HepG2 (cell line): ENCODE data around the gene PSRC1.

Source experiments
- CTCF ChIP-seq: sonication (generic); formaldehyde crosslinking; IDR thresholded peaks from 2 replicates; pipeline ENCODE4 v1.5.0; 2020; ENCODE audit warnings: mild to moderate bottlenecking, missing genetic modification reagents, moderate library complexity
- POLR2AphosphoS5 ChIP-seq: IDR thresholded peaks from 2 replicates; pipeline ENCODE4 v1.6.1; 2012; ENCODE audit warnings: low read depth, low read length
- SALL2 ChIP-seq: sonication (generic); formaldehyde crosslinking; IDR thresholded peaks from 2 replicates; pipeline ENCODE4 v1.8.1; 2023; ENCODE audit warnings: mild to moderate bottlenecking, missing genetic modification reagents, inconsistent platforms
- TBP ChIP-seq: sonication (generic); formaldehyde crosslinking; IDR thresholded peaks from 2 replicates; pipeline ENCODE4 v1.5.0; 2020; ENCODE audit warnings: missing genetic modification reagents
- TF ChIP-seq, protein P1 (sequence below): sonication (generic); formaldehyde crosslinking; IDR thresholded peaks from 2 replicates; pipeline ENCODE4 v1.8.0; 2022; ENCODE audit warnings: mild to moderate bottlenecking, missing genetic modification reagents, moderate library complexity

GRCh38 chr1:109264379-109264755 lies 18.6 kb downstream of the PSRC1 start:
- TF ChIP-seq CTCF (CRISPR knock-in tag) (no peak), TBP (CRISPR knock-in tag) (no peak), POLR2AphosphoS5 (no peak), SALL2 (CRISPR knock-in tag) (no peak)
- TF ChIP-seq, protein P1, sequence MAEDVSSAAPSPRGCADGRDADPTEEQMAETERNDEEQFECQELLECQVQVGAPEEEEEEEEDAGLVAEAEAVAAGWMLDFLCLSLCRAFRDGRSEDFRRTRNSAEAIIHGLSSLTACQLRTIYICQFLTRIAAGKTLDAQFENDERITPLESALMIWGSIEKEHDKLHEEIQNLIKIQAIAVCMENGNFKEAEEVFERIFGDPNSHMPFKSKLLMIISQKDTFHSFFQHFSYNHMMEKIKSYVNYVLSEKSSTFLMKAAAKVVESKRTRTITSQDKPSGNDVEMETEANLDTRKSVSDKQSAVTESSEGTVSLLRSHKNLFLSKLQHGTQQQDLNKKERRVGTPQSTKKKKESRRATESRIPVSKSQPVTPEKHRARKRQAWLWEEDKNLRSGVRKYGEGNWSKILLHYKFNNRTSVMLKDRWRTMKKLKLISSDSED = no peak
